Neuronal stem cell (in vitro differentiated cells): ENCODE measurements around the gene CAMK1G.

ENCODE experiments used
- DNase-seq: peaks from one replicate; pipeline ENCODE4 v3.0.0-alpha.2; 2013; ENCODE audit warnings: low spot score
- H2AFZ ChIP-seq: one replicate; pipeline ENCODE4 v1.6.1; 2013; ENCODE audit warnings: mild to moderate bottlenecking, low read length, inconsistent platforms
- H2AK5ac ChIP-seq: 2 replicates; pipeline ENCODE4 v1.6.1; 2013; ENCODE audit warnings: low read depth, mild to moderate bottlenecking, inconsistent platforms, low read length, moderate library complexity, mixed read lengths
- H2BK120ac ChIP-seq: 2 replicates; pipeline ENCODE4 v1.6.1; 2013; ENCODE audit warnings: low read depth, mild to moderate bottlenecking, inconsistent platforms, low read length, moderate library complexity, mixed read lengths
- H2BK12ac ChIP-seq: one replicate; pipeline ENCODE4 v1.6.1; 2013; ENCODE audit warnings: low read length, inconsistent platforms
- H2BK15ac ChIP-seq: 2 replicates; pipeline ENCODE4 v1.6.1; 2013; ENCODE audit warnings: mild to moderate bottlenecking, low read length, inconsistent platforms, mixed read lengths
- H2BK5ac ChIP-seq: one replicate; pipeline ENCODE4 v1.6.1; 2013; ENCODE audit warnings: inconsistent platforms, mild to moderate bottlenecking, low read length, moderate library complexity
- H3K14ac ChIP-seq: one replicate; pipeline ENCODE4 v1.6.1; 2013; ENCODE audit warnings: low read length, inconsistent platforms
- H3K18ac ChIP-seq: 2 replicates; pipeline ENCODE4 v1.6.1; 2013; ENCODE audit warnings: low read length, inconsistent platforms
- H3K23ac ChIP-seq: 2 replicates; pipeline ENCODE4 v1.6.1; 2013; ENCODE audit warnings: low read depth, mild to moderate bottlenecking, mixed read lengths, low read length, inconsistent platforms; ENCODE audit not compliant: poor library complexity
- H3K27ac ChIP-seq: replicated peaks from 3 replicates; pipeline ENCODE4 v1.5.1; 2013; ENCODE audit warnings: low read length, inconsistent platforms
- H3K27me3 ChIP-seq, 3 experiments: 2 replicates each; pipeline ENCODE4 v1.6.1; 2013; ENCODE audit warnings: low read length in 3 of 3, mild to moderate bottlenecking in 2 of 3, inconsistent platforms in 1 of 3, low read depth in 1 of 3, mixed read lengths in 1 of 3, moderate library complexity in 1 of 3; ENCODE audit not compliant: control insufficient read depth in 3 of 3, insufficient read depth in 3 of 3
- H3K36me3 ChIP-seq, 2 donors: replicated peaks in 1 of 2; 2 replicates each; pipeline ENCODE4 v1.6.1; 2013; ENCODE audit warnings: low read length in 2 of 2; ENCODE audit not compliant: control insufficient read depth in 2 of 2, insufficient read depth in 2 of 2
- H3K4ac ChIP-seq: 2 replicates; pipeline ENCODE4 v1.6.1; 2013; ENCODE audit warnings: inconsistent platforms, mild to moderate bottlenecking, low read length, moderate library complexity
- H3K4me1 ChIP-seq, 2 donors: 1 replicate in 1 of 2; 2 replicates in 1 of 2; pipeline ENCODE4 v1.6.1; 2013; ENCODE audit warnings: low read length in 2 of 2, low read depth in 1 of 2; ENCODE audit not compliant: control insufficient read depth in 2 of 2, insufficient read depth in 1 of 2
- H3K4me2 ChIP-seq: one replicate; pipeline ENCODE4 v1.6.1; 2013; ENCODE audit warnings: mild to moderate bottlenecking, low read length, inconsistent platforms; ENCODE audit not compliant: insufficient read depth, poor library complexity, severe bottlenecking
- H3K4me3 ChIP-seq, 2 donors: 2 replicates each; pipeline ENCODE4 v1.5.1; 2013; ENCODE audit warnings: low read length in 2 of 2, mild to moderate bottlenecking in 2 of 2, inconsistent platforms in 1 of 2, moderate library complexity in 1 of 2
- H3K79me1 ChIP-seq: one replicate; pipeline ENCODE4 v1.6.1; 2013; ENCODE audit warnings: low read depth, mild to moderate bottlenecking, inconsistent platforms, low read length, moderate library complexity
- H3K9ac ChIP-seq: one replicate; pipeline ENCODE4 v1.6.1; 2013; ENCODE audit warnings: mild to moderate bottlenecking, low read depth, low read length, inconsistent platforms; ENCODE audit not compliant: poor library complexity
- H3K9me3 ChIP-seq, 2 donors: replicated peaks in 1 of 2; 2 replicates each; pipeline versions ENCODE3 to v1.6.1; 2013; ENCODE audit warnings: low read length in 2 of 2, mild to moderate bottlenecking in 2 of 2, inconsistent platforms in 1 of 2, low read depth in 1 of 2, mixed read lengths in 1 of 2, moderate library complexity in 1 of 2; ENCODE audit not compliant: control insufficient read depth in 2 of 2, insufficient read depth in 1 of 2
- H4K8ac ChIP-seq: one replicate; pipeline ENCODE4 v1.6.1; 2013; ENCODE audit warnings: low read depth, mild to moderate bottlenecking, inconsistent platforms, low read length, moderate library complexity
- H4K91ac ChIP-seq: one replicate; pipeline ENCODE4 v1.6.1; 2013; ENCODE audit warnings: low read length, low read depth, mild to moderate bottlenecking, inconsistent platforms; ENCODE audit not compliant: poor library complexity
- WGBS, 2 donors: extraction: QIAGEN DNeasy Blood & Tissue Kit; methylation state at CpG; one replicate each; pipeline ENCODE4 v1.1.7; 2013; ENCODE audit warnings: missing lambda C conversion rate in 2 of 2, mixed read lengths in 1 of 2; ENCODE audit not compliant: insufficient read length in 2 of 2, insufficient replicate concordance in 1 of 2; ENCODE audit errors: extremely low coverage in 2 of 2; 5-methylcytosine and 5-hydroxymethylcytosine counted together

CAMK1G gene

GRCh38 chr1:209560529-209560928 is 23.0 kb upstream of the CAMK1G start:
- H4K91ac ChIP-seq: no peak overlapping the region
- no CpG with 5 or more reads among the region's 3 CpGs for WGBS, 2 donors
- no peak overlapping the region for H2AFZ ChIP-seq
- no peak overlapping the region for H2AK5ac ChIP-seq
- no peak overlapping the region for H3K27ac ChIP-seq
- no peaks in the 10 kb centered on the region for H3K9me3 ChIP-seq
- no peak overlapping the region for H2BK120ac ChIP-seq
- no peak overlapping the region for H2BK15ac ChIP-seq
- no peaks in the 10 kb centered on the region for H3K79me1 ChIP-seq
- no peak overlapping the region for H2BK12ac ChIP-seq
- no peak overlapping the region for H3K4me2 ChIP-seq
- no peak overlapping the region for H2BK5ac ChIP-seq
- no peak overlapping the region for H3K4me3 ChIP-seq
- H4K8ac ChIP-seq: no peak overlapping the region
- no peak overlapping the region for H3K14ac ChIP-seq
- no peak overlapping the region for H3K18ac ChIP-seq
- H3K36me3 ChIP-seq: no peaks in the 10 kb centered on the region
- H3K4me1 ChIP-seq: peaks cover 0 to 8% of the 10 kb centered on the region in 2 donors
- H3K9ac ChIP-seq: no peak overlapping the region
- no peak overlapping the region for H3K4ac ChIP-seq
- H3K23ac ChIP-seq: no peak overlapping the region
- no peak for DNase-seq
- H3K27me3 ChIP-seq: no peaks in the 10 kb centered on the region

- no peak overlapping the region for H3K27ac ChIP-seq
- no peak overlapping the region for H3K9ac ChIP-seq
- H2BK15ac ChIP-seq: no peak overlapping the region
- no peak overlapping the region for H3K4ac ChIP-seq
- H3K9me3 ChIP-seq: no peaks in the 10 kb centered on the region
- no peak overlapping the region for H3K4me3 ChIP-seq
- no peak overlapping the region for H3K4me2 ChIP-seq
- H3K4me1 ChIP-seq: peaks cover 0 to 6% of the 10 kb centered on the region in 2 donors
- H3K79me1 ChIP-seq: no peaks in the 10 kb centered on the region
- H3K27me3 ChIP-seq: no peaks in the 10 kb centered on the region
- no peak overlapping the region for H2BK12ac ChIP-seq
- no peak overlapping the region for H2AFZ ChIP-seq
- WGBS, 2 donors: no CpG with 5 or more reads among the region's 10 CpGs
- no peak for DNase-seq
- H2BK120ac ChIP-seq: no peak overlapping the region
- H3K36me3 ChIP-seq: no peaks in the 10 kb centered on the region
- H3K23ac ChIP-seq: no peak overlapping the region
- no peak overlapping the region for H2BK5ac ChIP-seq
- H4K91ac ChIP-seq: no peak overlapping the region
- H4K8ac ChIP-seq: no peak overlapping the region
- H3K18ac ChIP-seq: peak overlapping the region; percentile 42
- H3K14ac ChIP-seq: no peak overlapping the region
- no peak overlapping the region for H2AK5ac ChIP-seq
Observed at GRCh38 chr1:209560952-209561351, 22.6 kb upstream of the CAMK1G start.

- Histone ChIP-seq H3K36me3 (no peaks in the 10 kb centered on the region), H3K27me3 (no peaks in the 10 kb centered on the region), H3K4me1 (peaks cover 0 to 8% of the 10 kb centered on the region in 2 donors), H2BK5ac (no peak overlapping the region), H2AK5ac (no peak overlapping the region), H3K23ac (no peak overlapping the region), H3K4ac (no peak overlapping the region), H3K18ac (no peak overlapping the region), H3K9ac (no peak overlapping the region), H2BK120ac (no peak overlapping the region), H2BK15ac (no peak overlapping the region), H3K14ac (no peak overlapping the region), H4K91ac (no peak overlapping the region), H3K4me3 (no peak overlapping the region), H2AFZ (no peak overlapping the region), H4K8ac (no peak overlapping the region), H2BK12ac (no peak overlapping the region), H3K9me3 (no peaks in the 10 kb centered on the region), H3K27ac (no peak overlapping the region), H3K4me2 (no peak overlapping the region), H3K79me1 (no peaks in the 10 kb centered on the region)
- WGBS, 2 donors: no CpG with 5 or more reads among the region's 6 CpGs
- no peak for DNase-seq
Observed at GRCh38 chr1:209561532-209561931, 22.0 kb upstream of the CAMK1G start.

GRCh38 chr1:209564849-209565248 is 18.7 kb upstream of the CAMK1G start:
- H3K79me1 ChIP-seq: no peaks in the 10 kb centered on the region
- H2BK12ac ChIP-seq: no peak overlapping the region
- no peak overlapping the region for H3K9ac ChIP-seq
- no peak for DNase-seq
- H3K4me1 ChIP-seq: peaks cover 0 to 8% of the 10 kb centered on the region in 2 donors
- no peak overlapping the region for H3K4me3 ChIP-seq
- H2BK120ac ChIP-seq: no peak overlapping the region
- no peak overlapping the region for H3K4ac ChIP-seq
- H2BK5ac ChIP-seq: no peak overlapping the region
- H3K27ac ChIP-seq: no peak overlapping the region
- no peak overlapping the region for H2AK5ac ChIP-seq
- no CpG with 5 or more reads among the region's 4 CpGs for WGBS, 2 donors
- no peak overlapping the region for H2AFZ ChIP-seq
- no peak overlapping the region for H4K8ac ChIP-seq
- H3K18ac ChIP-seq: peak overlapping the region; percentile 32
- no peaks in the 10 kb centered on the region for H3K27me3 ChIP-seq
- no peak overlapping the region for H4K91ac ChIP-seq
- H3K36me3 ChIP-seq: no peaks in the 10 kb centered on the region
- H3K9me3 ChIP-seq: no peaks in the 10 kb centered on the region
- H2BK15ac ChIP-seq: no peak overlapping the region
- H3K4me2 ChIP-seq: no peak overlapping the region
- no peak overlapping the region for H3K14ac ChIP-seq
- H3K23ac ChIP-seq: no peak overlapping the region
